GM21576 (cell line): Measurements from ENCODE around the gene ATAD3A.
"Not testable (repeated sequence)": the region's sequence is repeated elsewhere in the genome, so short reads cannot be mapped to it uniquely, and the experiment has no call there.

Source experiments
- ATAC-seq: cut with Tn5 transposase; IDR thresholded peaks from one replicate; pipeline ENCODE4 v1.9.1; 2021; ENCODE audit warnings: mild to moderate bottlenecking, moderate library complexity; ENCODE audit not compliant: unreplicated experiment

The ATAD3A gene

GRCh38 chr1:1511533-1512285, at the start of gene ATAD3A:
TSS of gene ATAD3A (plus strand) at chr1:1512162. CDS start at chr1:1512269, 107 bp downstream.
- peak; percentile 86 for ATAC-seq

GRCh38 chr1:1462318-1462966, 49.5 kb upstream of the ATAD3A start:
- no peak for ATAC-seq

GRCh38 chr1:1463312-1463711, 48.6 kb upstream of the ATAD3A start:
- ATAC-seq: no peak

GRCh38 chr1:1468196-1468985, 43.6 kb upstream of the ATAD3A start:
- ATAC-seq: not testable (repeated sequence)

- ATAC-seq: no peak
Measured at GRCh38 chr1:1470626-1471388, 41.2 kb upstream of the ATAD3A start.

GRCh38 chr1:1471389-1472052, 40.4 kb upstream of the ATAD3A start, which contains the start of gene ATAD3B:
TSS of gene ATAD3B (plus strand) at chr1:1471765. CDS start at chr1:1471885, 120 bp downstream.
- peak; percentile 83 for ATAC-seq

- ATAC-seq: peak; percentile 19
Measured at GRCh38 chr1:1472053-1472876, 39.7 kb upstream of the ATAD3A start.

GRCh38 chr1:1476011-1476410, 36.0 kb upstream of the ATAD3A start:
- ATAC-seq: not testable (repeated sequence)

GRCh38 chr1:1477206-1477605, 34.8 kb upstream of the ATAD3A start:
- ATAC-seq: no peak

GRCh38 chr1:1479547-1480487, 32.1 kb upstream of the ATAD3A start:
- no peak for ATAC-seq

GRCh38 chr1:1480488-1480867, 31.5 kb upstream of the ATAD3A start:
- ATAC-seq: not testable (repeated sequence)

- not testable (repeated sequence) for ATAC-seq
Measured at GRCh38 chr1:1481811-1482210, 30.2 kb upstream of the ATAD3A start.

- ATAC-seq: no peak
Measured at GRCh38 chr1:1482856-1483255, 29.1 kb upstream of the ATAD3A start.

- no peak for ATAC-seq
Measured at GRCh38 chr1:1483714-1484113, 28.2 kb upstream of the ATAD3A start.

GRCh38 chr1:1484976-1485750, 26.8 kb upstream of the ATAD3A start:
- ATAC-seq: not testable (repeated sequence)

GRCh38 chr1:1485755-1486317, 26.1 kb upstream of the ATAD3A start:
- not testable (repeated sequence) for ATAC-seq

- ATAC-seq: no peak
Measured at GRCh38 chr1:1487701-1488100, 24.3 kb upstream of the ATAD3A start.
